CD4-positive, alpha-beta T cell treated with Interleukin-17A for 1 hour (primary cell): ENCODE results near the gene GSDMA.

Experiments used
- DNase-seq: peaks from one replicate; pipeline ENCODE4 v3.0.0-alpha.2; 2020

GSDMA gene

GRCh38 chr17:40023590-40024292 is 60.9 kb downstream of the GSDMA start:
- DNase-seq, result no peak

- no peak for DNase-seq
Measured at GRCh38 chr17:40024901-40025300, 62.1 kb downstream of the GSDMA start.

- DNase-seq, result no peak
Measured at GRCh38 chr17:40025559-40025958, 62.8 kb downstream of the GSDMA start.

GRCh38 chr17:40025991-40026815 is 63.4 kb downstream of the GSDMA start:
- peak; percentile 47 for DNase-seq

DNA sequence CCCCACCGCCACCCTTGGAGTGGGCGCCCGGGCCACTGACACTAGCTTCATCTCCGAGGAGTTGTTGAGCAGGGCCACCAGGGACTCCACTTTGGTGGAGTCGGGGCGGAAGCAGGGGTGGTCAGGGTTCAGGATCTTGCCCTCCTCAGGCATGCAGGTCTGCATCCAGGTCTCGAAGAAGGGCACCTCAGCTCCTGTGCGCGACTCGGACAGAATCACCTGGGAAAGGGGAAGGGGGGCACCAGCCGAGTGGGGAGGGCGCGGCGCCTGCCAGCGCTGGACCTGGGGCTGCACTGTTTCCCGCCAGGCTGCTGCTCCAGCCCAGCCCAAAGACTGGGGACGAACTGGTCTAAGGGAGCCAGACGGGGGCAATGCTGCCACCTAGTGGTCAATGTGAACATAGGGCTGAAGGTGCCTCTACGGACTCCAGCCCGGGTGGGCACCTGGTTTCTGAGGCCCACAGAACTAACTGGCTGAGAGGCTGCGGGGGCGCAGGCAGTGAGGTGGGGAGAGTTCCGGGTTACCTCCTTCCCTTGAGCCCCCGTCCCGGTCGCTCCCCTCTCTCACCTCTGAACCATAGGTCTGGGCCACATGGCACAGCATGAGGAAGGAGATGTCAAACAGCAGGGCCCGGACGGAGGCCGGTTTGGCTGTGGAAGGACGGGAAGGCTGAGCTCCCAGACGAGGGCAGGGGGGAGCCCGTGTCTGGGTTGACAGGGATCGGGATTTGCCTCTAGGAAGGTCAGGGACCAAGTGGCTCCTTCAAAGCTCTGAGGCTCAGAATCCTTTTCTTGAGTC is 64.2 kb downstream of the GSDMA start:
- peak; percentile 78 for DNase-seq
